ENCODE data around the gene TMEM167A. TPM values are rescaled to one million over a fixed set of nuclear protein-coding genes. Genes with fewer than 3 reads are reported as not detected.
A peak's percentile ranks its signal among the peaks of the same experiment; 100 is the strongest.

Gene TMEM167A, protein sequence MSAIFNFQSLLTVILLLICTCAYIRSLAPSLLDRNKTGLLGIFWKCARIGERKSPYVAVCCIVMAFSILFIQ
- 17.8 TPM for total RNA-seq

GRCh38 chr5:83076742-83077661 is at the start of gene TMEM167A, which contains the start of gene XRCC4:
Gene TMEM167A (minus strand): TSS chr5:83077394. CDS start chr5:83077323, 71 bp downstream.
Gene XRCC4 (plus strand): TSS chr5:83077547. CDS start chr5:83104920, 27,373 bp downstream.
- DNase-seq (ENCODE audit: low read depth in 2 of 3, low spot score in 2 of 3): peak; percentile 78 to 99 (median 97)

GRCh38 chr5:83126501-83126900 is 49.3 kb upstream of the TMEM167A start:
- DNase-seq (ENCODE audit: low read depth in 2 of 3, low spot score in 2 of 3): no peak

DNA sequence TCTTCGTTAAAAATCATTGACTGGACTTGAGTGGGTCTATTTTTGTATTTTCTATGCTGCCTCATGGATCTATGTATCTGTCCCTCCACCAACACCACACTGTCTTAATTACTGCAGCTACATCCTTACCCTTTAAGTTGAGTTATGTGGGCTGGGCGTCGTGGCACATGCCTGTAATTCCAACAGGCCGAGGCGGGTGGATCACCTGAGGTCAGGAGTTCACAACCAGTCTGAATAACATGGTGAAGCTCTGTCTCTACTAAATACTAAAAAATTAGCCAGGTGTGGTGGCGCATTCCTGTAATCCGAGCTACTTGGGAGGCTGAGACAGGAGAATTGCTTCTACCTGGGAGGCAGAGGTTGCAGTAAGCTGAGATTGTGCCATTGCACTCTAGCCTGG is 48.4 kb upstream of the TMEM167A start:
- DNase-seq (ENCODE audit: low read depth in 2 of 3, low spot score in 2 of 3): no peak

DNA sequence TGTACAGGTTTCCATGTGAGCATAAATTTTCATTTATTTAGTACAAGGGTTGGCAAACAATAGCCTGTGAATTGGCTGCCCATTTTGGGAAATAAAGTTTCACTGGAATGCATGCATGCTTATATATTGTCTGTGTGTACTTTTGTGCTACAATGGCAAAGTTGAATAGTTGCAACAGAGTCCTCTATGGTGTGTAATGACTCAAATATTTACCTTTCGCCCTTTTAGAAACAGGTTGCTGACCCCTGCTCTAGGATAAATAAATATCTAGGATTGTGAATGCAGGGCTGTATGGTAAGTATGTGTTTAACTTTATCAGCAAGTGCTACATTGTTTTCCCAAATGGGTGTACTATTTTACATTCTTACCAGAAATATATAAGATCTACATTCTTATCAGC is 47.4 kb upstream of the TMEM167A start:
- DNase-seq (ENCODE audit: low read depth in 2 of 3, low spot score in 2 of 3): no peak

DNA sequence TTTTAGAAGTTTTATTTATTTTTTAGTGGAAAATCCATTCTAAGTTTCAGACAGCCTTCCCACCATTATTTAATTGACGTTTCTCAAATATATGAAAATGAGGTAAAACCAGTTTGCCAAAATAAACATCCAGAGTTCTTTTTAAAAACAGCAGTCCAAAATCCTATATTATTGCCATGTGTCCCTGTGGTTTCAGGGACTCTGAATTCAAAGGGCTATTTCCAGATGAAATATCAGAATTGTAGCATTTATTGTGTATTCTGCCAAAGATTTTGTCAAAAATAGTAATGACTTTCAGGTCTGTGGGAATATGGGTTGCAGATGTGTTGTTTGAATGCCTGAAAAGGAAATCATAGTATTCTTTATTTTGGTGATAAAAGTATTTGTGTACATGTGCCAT is 41.8 kb upstream of the TMEM167A start:
- no peak for DNase-seq (ENCODE audit: low read depth in 2 of 3, low spot score in 2 of 3)

- peak in 1 of 3 donors; percentile 14 for DNase-seq (ENCODE audit: low read depth in 2 of 3, low spot score in 2 of 3)
Measured at GRCh38 chr5:83118471-83118870, 41.3 kb upstream of the TMEM167A start.

DNA sequence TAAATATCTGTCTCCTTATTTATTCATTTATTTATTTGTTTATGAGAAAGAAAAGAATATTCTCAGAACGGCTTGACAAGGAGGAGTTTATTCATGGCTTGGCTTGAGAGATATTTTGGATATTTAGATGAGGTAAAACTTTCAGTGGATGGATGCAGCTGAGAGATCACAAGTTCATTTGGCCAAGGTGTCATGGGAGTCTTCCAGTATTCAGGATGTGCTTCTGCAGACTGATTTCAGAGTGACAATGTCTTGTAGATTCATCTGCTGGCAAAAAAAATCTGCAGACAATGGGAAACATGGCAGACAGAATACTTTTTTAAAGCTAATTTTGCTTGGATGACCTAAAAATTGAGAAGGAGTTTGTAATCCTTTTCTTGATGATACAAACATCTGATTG is 38.6 kb upstream of the TMEM167A start:
- no peak for DNase-seq (ENCODE audit: low read depth in 2 of 3, low spot score in 2 of 3)

GRCh38 chr5:83109380-83109779 is 32.2 kb upstream of the TMEM167A start:
- no peak for DNase-seq (ENCODE audit: low read depth in 2 of 3, low spot score in 2 of 3)

GRCh38 chr5:83107692-83108420 is 30.7 kb upstream of the TMEM167A start:
- no peak for DNase-seq (ENCODE audit: low read depth in 2 of 3, low spot score in 2 of 3)

DNA sequence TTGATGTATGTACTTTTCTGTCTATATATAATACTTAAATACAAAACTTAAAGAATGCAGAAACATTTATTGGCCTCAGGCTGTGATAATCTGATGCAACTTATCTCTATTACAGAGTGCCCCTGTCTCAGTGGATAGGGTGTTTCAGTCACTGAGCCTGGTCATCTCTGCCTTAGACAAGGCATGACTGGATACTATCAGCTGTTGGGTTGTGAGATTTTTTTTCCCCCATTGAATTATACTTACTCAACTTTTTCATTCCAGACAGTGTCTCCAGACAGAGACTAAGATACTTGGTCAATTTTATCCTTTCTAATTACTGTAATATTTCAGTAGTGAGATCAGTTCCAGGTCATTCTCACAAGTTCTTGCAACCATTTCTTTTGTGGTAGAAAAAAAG is 26.8 kb upstream of the TMEM167A start:
- no peak for DNase-seq (ENCODE audit: low read depth in 2 of 3, low spot score in 2 of 3)

- no peak for DNase-seq (ENCODE audit: low read depth in 2 of 3, low spot score in 2 of 3)
Measured at GRCh38 chr5:83102364-83102980, 25.3 kb upstream of the TMEM167A start.

DNA sequence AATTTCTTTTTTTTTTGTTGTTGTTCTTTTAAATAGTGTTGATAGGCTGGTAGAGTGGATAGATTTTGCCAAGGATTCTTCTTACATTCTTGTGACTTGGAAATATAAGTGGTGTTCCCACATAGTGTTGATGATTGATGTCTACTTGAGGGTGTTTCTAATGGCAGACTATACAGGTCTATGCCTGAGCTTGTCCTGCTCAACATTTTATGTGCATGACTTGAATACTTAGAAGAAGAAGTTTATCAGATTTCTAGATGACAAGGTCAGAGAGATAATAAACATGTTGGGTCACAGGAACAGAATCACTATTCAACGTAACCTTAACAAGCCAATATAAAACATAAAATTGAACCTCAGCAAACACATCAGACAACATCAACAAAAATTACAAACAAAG is 24.3 kb upstream of the TMEM167A start:
- no peak for DNase-seq (ENCODE audit: low read depth in 2 of 3, low spot score in 2 of 3)

DNA sequence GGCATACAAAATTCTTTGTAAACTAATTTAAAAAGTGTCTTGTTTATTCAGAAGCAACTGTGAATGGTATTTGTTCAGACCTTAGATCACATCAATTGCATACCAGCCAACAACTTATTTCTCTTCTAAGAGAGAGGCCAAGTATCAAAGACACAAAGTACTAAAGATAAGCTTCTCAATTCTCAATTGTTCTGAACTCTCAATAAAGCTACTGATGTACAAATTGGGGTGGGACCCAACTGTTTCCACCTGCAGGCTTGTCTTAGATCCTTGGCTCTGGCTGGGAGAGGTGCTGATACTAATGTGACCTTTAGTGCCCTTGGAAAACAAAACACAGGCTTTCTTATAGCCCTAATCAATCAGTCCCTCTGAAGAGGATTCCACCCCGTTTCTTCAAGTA is 22.3 kb upstream of the TMEM167A start:
- DNase-seq (ENCODE audit: low read depth in 2 of 3, low spot score in 2 of 3): no peak

DNA sequence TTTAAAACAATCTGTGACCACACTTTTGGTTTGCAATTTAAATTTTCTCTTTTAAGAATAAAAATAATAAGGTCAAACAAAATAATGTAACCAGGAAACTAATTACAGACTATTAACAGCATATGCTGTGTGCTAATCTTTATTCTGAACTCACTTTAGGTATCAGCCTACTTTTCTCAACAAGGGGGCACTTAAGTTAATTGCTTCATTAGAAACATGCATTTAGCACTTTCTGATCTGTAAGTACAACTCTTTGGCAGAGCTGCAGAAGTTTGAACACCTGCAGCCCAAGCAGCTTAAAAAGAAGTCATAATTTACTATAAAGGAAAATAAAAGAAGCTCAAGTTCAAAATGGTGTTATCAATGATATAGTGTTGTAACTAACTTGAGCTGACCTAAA is 21.8 kb upstream of the TMEM167A start:
- DNase-seq (ENCODE audit: low read depth in 2 of 3, low spot score in 2 of 3): no peak

GRCh38 chr5:83097689-83098231 is 20.6 kb upstream of the TMEM167A start:
- no peak for DNase-seq (ENCODE audit: low read depth in 2 of 3, low spot score in 2 of 3)

DNA sequence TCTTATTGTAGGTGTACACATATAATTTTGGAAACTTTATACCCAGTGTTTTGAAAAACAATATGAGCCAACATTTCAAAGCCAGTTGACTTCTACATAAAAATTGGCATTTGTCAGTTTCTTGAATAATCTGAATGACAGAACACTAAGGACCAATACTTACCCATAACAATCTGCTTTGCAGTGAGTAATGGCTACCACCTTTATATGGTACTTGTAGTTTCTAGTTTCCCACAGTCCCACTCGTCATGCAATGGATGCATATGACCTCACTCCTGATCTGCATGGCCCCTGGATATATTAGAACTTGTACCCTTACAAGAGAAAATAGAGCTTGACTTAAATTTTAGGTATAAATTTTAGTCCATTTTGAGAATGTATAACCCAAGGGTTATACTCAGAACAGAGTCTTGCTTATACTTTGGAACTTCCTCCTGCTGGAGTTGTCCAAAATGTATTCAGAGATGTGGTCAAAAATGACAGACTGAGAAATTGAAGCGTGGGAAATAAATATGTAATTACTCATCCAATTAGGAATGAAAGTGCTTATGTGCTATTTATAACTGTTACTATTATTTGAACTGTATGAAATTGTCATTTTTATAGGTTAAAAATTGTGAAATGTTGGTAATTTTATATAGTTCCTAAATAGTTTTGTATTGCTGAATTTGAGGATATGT is 19.6 kb upstream of the TMEM167A start:
- DNase-seq (ENCODE audit: low read depth in 2 of 3, low spot score in 2 of 3): no peak

DNA sequence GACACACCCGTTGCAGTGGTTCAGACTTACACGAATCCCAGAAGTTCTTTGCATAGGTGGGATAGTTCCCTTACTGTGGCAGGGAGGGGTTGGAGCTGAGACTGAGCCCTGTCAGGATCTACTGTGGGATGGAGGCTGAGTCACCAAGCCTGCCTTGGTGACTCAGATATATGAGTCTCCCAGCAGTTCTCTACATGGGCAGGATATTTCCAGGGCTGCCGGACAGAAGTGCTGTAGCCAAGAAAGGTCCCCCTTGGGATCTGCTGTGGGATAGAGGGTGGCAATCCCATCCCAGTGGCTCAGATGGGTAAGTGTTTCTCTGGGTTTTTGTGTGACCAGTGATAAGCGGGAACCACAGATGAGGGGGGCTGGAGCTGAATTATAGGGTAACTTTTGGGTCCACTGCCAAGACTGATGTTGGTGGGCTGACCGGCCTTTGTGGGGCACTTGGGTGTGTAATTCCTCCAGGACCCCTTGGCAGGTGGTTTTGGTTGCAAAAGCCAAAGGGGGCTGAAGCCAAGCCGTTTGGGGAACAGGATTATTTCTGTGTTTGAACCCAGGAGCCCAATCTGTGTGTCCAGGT is 18.9 kb upstream of the TMEM167A start:
- DNase-seq (ENCODE audit: low read depth in 2 of 3, low spot score in 2 of 3): no peak

DNA sequence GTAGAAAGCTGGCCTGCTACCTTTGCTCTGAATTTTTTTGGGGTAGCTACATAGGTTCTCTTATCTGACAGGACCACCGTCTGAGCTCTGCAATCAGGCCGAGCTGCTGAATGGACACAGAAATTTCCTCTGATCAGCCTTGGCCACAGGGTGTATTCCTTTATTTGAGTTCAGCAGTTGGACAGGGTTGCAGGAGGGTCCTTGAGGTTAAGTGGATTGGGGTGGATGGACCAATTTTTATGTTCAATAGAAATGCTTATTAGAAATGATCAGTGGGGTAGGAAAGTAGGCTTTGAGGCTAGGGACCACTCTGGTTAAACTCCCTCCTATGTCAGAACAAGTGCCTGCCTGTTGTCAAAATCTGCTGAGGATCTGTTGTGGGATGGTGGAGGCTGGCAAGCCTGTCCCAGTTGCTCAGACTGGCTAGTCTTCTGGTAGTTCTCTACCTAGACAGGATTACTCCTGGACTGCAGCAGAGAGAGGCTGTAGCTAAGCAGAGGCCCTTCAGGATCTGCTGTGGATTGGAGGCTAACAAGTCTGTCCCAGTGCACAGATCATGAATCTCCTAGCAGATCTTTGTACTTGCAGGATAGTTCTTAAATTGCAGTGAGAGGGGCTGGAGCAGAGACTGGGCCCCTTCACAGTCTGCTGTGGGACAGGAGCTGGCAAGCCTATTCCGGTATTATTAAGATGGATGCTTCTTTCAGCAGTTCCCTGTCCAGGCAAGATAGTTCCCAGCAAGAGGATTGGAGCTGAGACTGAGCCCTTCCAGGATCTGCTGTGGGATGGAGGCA is 18.2 kb upstream of the TMEM167A start:
- no peak for DNase-seq (ENCODE audit: low read depth in 2 of 3, low spot score in 2 of 3)

GRCh38 chr5:83093692-83094091 is 16.5 kb upstream of the TMEM167A start:
- peak in 1 of 3 donors; percentile 23 for DNase-seq (ENCODE audit: low read depth in 2 of 3, low spot score in 2 of 3)
